ENCODE results near the gene CAMTA1.

CAMTA1 gene

GRCh38 chr1:7250597-7251453, 465.6 kb downstream of the CAMTA1 start:
- no peak for DNase-seq

GRCh38 chr1:7251454-7251800, 466.2 kb downstream of the CAMTA1 start:
- no peak for DNase-seq

- no peak for DNase-seq
Measured at GRCh38 chr1:7252411-7253117, 467.3 kb downstream of the CAMTA1 start.

- DNase-seq: no peak
Measured at GRCh38 chr1:7253118-7253480, 467.8 kb downstream of the CAMTA1 start.

GRCh38 chr1:7253988-7254587, 468.8 kb downstream of the CAMTA1 start:
- no peak for DNase-seq

- DNase-seq: no peak
Measured at GRCh38 chr1:7255303-7256058, 470.2 kb downstream of the CAMTA1 start.

- DNase-seq: no peak
Measured at GRCh38 chr1:7256526-7256925, 471.3 kb downstream of the CAMTA1 start.

GRCh38 chr1:7257225-7257624, 472.0 kb downstream of the CAMTA1 start:
- DNase-seq: no peak

GRCh38 chr1:7258589-7259135, 473.4 kb downstream of the CAMTA1 start:
- no peak for DNase-seq

GRCh38 chr1:7259955-7260354, 474.7 kb downstream of the CAMTA1 start:
- no peak for DNase-seq

GRCh38 chr1:7261490-7261889, 476.2 kb downstream of the CAMTA1 start:
- no peak for DNase-seq

GRCh38 chr1:7262611-7263010, 477.4 kb downstream of the CAMTA1 start:
- DNase-seq: no peak

- DNase-seq: no peak
Measured at GRCh38 chr1:7263021-7263960, 478.0 kb downstream of the CAMTA1 start.

GRCh38 chr1:7264101-7264500, 478.8 kb downstream of the CAMTA1 start:
- DNase-seq: no peak

GRCh38 chr1:7265771-7266371, 480.6 kb downstream of the CAMTA1 start:
- DNase-seq: peak in 1 of 2 experiments; percentile 46

- no peak for DNase-seq
Measured at GRCh38 chr1:7266561-7266960, 481.3 kb downstream of the CAMTA1 start.

GRCh38 chr1:7267493-7267892, 482.2 kb downstream of the CAMTA1 start:
- DNase-seq: no peak

- no peak for DNase-seq
Measured at GRCh38 chr1:7268983-7269382, 483.7 kb downstream of the CAMTA1 start.

GRCh38 chr1:7269525-7269924, 484.3 kb downstream of the CAMTA1 start:
- no peak for DNase-seq

GRCh38 chr1:7274256-7274655, 489.0 kb downstream of the CAMTA1 start:
- no peak for DNase-seq

- DNase-seq: peak; percentile 62 to 77
Measured at GRCh38 chr1:7278045-7278444, 492.8 kb downstream of the CAMTA1 start.

All from NCI-H1930 (cell line).